GM23338 (cell line): ENCODE data around the gene LTBP4. TPM values are rescaled to one million over a fixed set of nuclear protein-coding genes. Genes with fewer than 3 reads are reported as not detected.

Source experiments
- ATAC-seq: fragments of 200-7000 bp; cut with Tn5 transposase; 3 replicates; pipeline ENCODE4 v1.9.1; 2020
- DNase-seq: peaks from one replicate; pipeline ENCODE4 v3.0.0-alpha.2; 2015; ENCODE audit warnings: low spot score
- H2AFZ ChIP-seq: fragments of 200-600 bp; sonication (generic); 2 replicates; pipeline ENCODE4 v1.8.0; 2016; ENCODE audit warnings: antibody characterized with exemption, mild to moderate bottlenecking, moderate library complexity
- H3F3A ChIP-seq: fragments of 200-600 bp; sonication (generic); replicated peaks from 2 replicates; pipeline ENCODE4 v1.8.0; 2017; ENCODE audit warnings: antibody characterized with exemption, mixed run types, low read depth
- H3K27ac ChIP-seq: fragments of 200-600 bp; sonication (generic); 2 replicates; pipeline ENCODE4 v1.6.1; 2016; ENCODE audit warnings: low read depth
- H3K27me3 ChIP-seq: fragments of 200-600 bp; sonication (generic); 2 replicates; pipeline ENCODE4 v1.8.0; 2016; ENCODE audit warnings: mild to moderate bottlenecking, mixed run types, moderate library complexity; ENCODE audit not compliant: insufficient read depth
- H3K36me3 ChIP-seq: fragments of 200-600 bp; sonication (generic); 2 replicates; pipeline ENCODE4 v1.8.0; 2016; ENCODE audit warnings: mild to moderate bottlenecking; ENCODE audit not compliant: insufficient read depth
- H3K4me1 ChIP-seq: fragments of 200-600 bp; sonication (generic); 2 replicates; pipeline ENCODE4 v1.8.0; 2016; ENCODE audit warnings: mild to moderate bottlenecking, moderate library complexity; ENCODE audit not compliant: insufficient read depth
- H3K4me2 ChIP-seq: fragments of 200-600 bp; sonication (generic); 2 replicates; pipeline ENCODE4 v1.7.1; 2017; ENCODE audit warnings: mixed run types
- H3K4me3 ChIP-seq: fragments of 200-600 bp; sonication (generic); 2 replicates; pipeline ENCODE4 v1.6.1; 2016; ENCODE audit warnings: mixed run types
- H3K79me2 ChIP-seq: fragments of 200-600 bp; sonication (generic); replicated peaks from 2 replicates; pipeline ENCODE4 v1.8.0; 2017; ENCODE audit warnings: mild to moderate bottlenecking; ENCODE audit not compliant: insufficient read depth
- H3K9me2 ChIP-seq: fragments of 200-600 bp; sonication (generic); 2 replicates; pipeline ENCODE4 v1.8.0; 2017; ENCODE audit not compliant: insufficient read depth
- H4K20me1 ChIP-seq: fragments of 200-600 bp; sonication (generic); replicated peaks from 2 replicates; pipeline ENCODE4 v1.8.0; 2017; ENCODE audit warnings: mild to moderate bottlenecking; ENCODE audit not compliant: insufficient read depth
- H3K27ac Mint-ChIP-seq: 2 replicates; pipeline ENCODE4 v1.8.0; 2020; ENCODE audit warnings: inconsistent platforms, mild to moderate bottlenecking, moderate library complexity, mixed read lengths
- H3K27me3 Mint-ChIP-seq: 3 replicates; pipeline ENCODE4 v1.8.0; 2022; ENCODE audit warnings: low read depth, mild to moderate bottlenecking, moderate library complexity, mixed read lengths, inconsistent platforms; ENCODE audit not compliant: insufficient read depth, poor library complexity
- H3K36me3 Mint-ChIP-seq: 3 replicates; pipeline ENCODE4 v1.8.0; 2021; ENCODE audit warnings: low read depth, mild to moderate bottlenecking, inconsistent platforms, moderate library complexity, mixed read lengths
- H3K4me1 Mint-ChIP-seq: 3 replicates; pipeline ENCODE4 v1.8.0; 2020; ENCODE audit warnings: mild to moderate bottlenecking, inconsistent platforms, mixed read lengths
- H3K4me3 Mint-ChIP-seq: 3 replicates; pipeline ENCODE4 v1.8.0; 2021; ENCODE audit warnings: moderate library complexity, mild to moderate bottlenecking, inconsistent platforms, mixed read lengths
- H3K9me3 Mint-ChIP-seq: 3 replicates; pipeline ENCODE4 v1.8.0; 2020; ENCODE audit warnings: moderate library complexity, mild to moderate bottlenecking, inconsistent platforms, mixed read lengths
- CREB1 ChIP-seq: fragments of 250-450 bp; sonication (Bioruptor Pico); IDR thresholded peaks from 2 replicates; pipeline ENCODE4 v1.5.0; 2020; ENCODE audit warnings: low read depth, mild to moderate bottlenecking, moderate library complexity
- CTCF ChIP-seq, 2 experiments: fragments of 200-600 bp in 1 of 2; sonication (generic) in 1 of 2; conservative IDR thresholded peaks; 2 replicates each; pipeline versions ENCODE4 v1.5.1 to v1.6.1; 2016 to 2017; ENCODE audit warnings: antibody characterized with exemption in 2 of 2, low read depth in 2 of 2, mild to moderate bottlenecking in 2 of 2, moderate library complexity in 1 of 2
- EZH2 ChIP-seq: fragments of 200-600 bp; sonication (generic); IDR thresholded peaks from one replicate; pipeline ENCODE4 v1.8.0; 2017; ENCODE audit warnings: antibody characterized with exemption, mild to moderate bottlenecking, low read depth; ENCODE audit not compliant: unreplicated experiment
- EZH2phosphoT487 ChIP-seq: fragments of 200-600 bp; sonication (generic); IDR thresholded peaks from one replicate; pipeline ENCODE4 v1.8.1; 2018; ENCODE audit warnings: antibody characterized with exemption; ENCODE audit not compliant: unreplicated experiment
- JUNB ChIP-seq: IDR thresholded peaks from one replicate; pipeline ENCODE4 v1.6.1; 2016; ENCODE audit warnings: antibody characterized with exemption; ENCODE audit not compliant: unreplicated experiment
- NANOG ChIP-seq: IDR thresholded peaks from 2 replicates; pipeline ENCODE4 v1.6.1; 2016; ENCODE audit warnings: antibody characterized with exemption, borderline replicate concordance
- POLR2AphosphoS5 ChIP-seq: IDR thresholded peaks from 2 replicates; pipeline ENCODE4 v1.6.1; 2016; ENCODE audit warnings: antibody characterized with exemption, low read depth
- REST ChIP-seq: IDR thresholded peaks from one replicate; pipeline ENCODE4 v1.6.1; 2018; ENCODE audit warnings: antibody characterized with exemption; ENCODE audit not compliant: unreplicated experiment
- STAT1 ChIP-seq: IDR thresholded peaks from one replicate; pipeline ENCODE4 v1.6.1; 2016; ENCODE audit warnings: antibody characterized with exemption; ENCODE audit not compliant: unreplicated experiment
- ZNF114 ChIP-seq: fragments of 250-450 bp; sonication (Bioruptor Pico); IDR thresholded peaks from 2 replicates; pipeline ENCODE4 v1.5.0; 2020; ENCODE audit warnings: mild to moderate bottlenecking, moderate library complexity
- ZNF331 ChIP-seq: fragments of 250-450 bp; sonication (Bioruptor Pico); IDR thresholded peaks from 2 replicates; pipeline ENCODE4 v1.5.0; 2020; ENCODE audit warnings: low read depth, mild to moderate bottlenecking, moderate library complexity
- polyA plus RNA-seq: library from polyadenylated mRNA; unstranded; fragments of >200 nt; fragmentation: Nextera tagmentation; extraction: Ambion mirVana; gene quantifications from 2 replicates; pipeline ENCODE4 v1.2.1, GENCODE V29; 2016
- total RNA-seq: library from RNA; depleted of rRNA; stranded (reverse); fragments of >200 nt; shearing (Covaris generic); gene quantifications from 2 replicates; pipeline ENCODE4 v1.2.3, GENCODE V29; 2014
- TF ChIP-seq, protein P1 (sequence below): IDR thresholded peaks from 2 replicates; pipeline ENCODE4 v1.6.1; 2016; ENCODE audit warnings: antibody characterized with exemption
- TF ChIP-seq, protein P2 (sequence below): fragments of 250-450 bp; sonication (Bioruptor Pico); IDR thresholded peaks from 2 replicates; pipeline ENCODE4 v1.5.0; 2020; ENCODE audit warnings: mild to moderate bottlenecking, moderate library complexity

LTBP4 gene
- total and polyA plus RNA-seq, 2 experiments from 2014 or later: 50.3 to 65.0 TPM

DNA sequence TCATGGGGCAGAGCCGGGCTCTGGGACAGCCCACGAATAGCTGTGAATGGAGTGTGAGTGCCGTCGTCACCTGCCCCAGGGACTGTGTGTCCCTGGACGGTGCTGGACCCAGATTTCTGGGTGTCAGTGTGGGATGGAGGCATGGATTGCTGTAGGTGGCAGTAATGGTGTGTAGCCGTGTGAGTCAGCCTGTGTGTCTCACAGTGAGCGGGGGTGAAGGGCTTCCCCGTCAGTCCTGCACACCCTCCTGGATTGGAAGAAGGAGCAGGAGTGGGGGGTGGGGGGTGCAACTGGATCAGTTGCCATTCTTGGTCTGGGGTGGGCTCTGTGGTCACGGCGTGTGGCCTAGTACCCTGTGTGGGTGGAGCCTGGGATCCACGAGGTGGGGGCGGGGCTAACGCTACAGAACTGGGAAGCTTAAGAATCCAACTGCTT lies 6.5 kb upstream of the LTBP4 start:
- Histone ChIP-seq H3K4me3 (peak overlapping the region; percentile 38; the same call in 1 of the 2 replicates), H3K4me1 (peaks cover 24% of the 10 kb centered on the region), H2AFZ (no peak overlapping the region), H3K9me2 (no peaks in the 10 kb centered on the region), H3K79me2 (no peaks in the 10 kb centered on the region), H3K36me3 (no peaks in the 10 kb centered on the region), H3K27ac (no peak overlapping the region), H3K27me3 (peaks cover 42% of the 10 kb centered on the region), H3K4me2 (peak overlapping the region; percentile 70), H3F3A (peaks cover 14% of the 10 kb centered on the region; the same call in 1 of the 2 replicates), H4K20me1 (no peaks in the 10 kb centered on the region; the same call in 1 of the 2 replicates)
- H3K36me3 Mint-ChIP-seq: no peaks in the 10 kb centered on the region; the same call in 2 of the 3 replicates
- no peaks in the 10 kb centered on the region; the same call in 2 of the 3 replicates for H3K9me3 Mint-ChIP-seq
- peak overlapping the region; percentile 58; the same call in 1 of the 2 replicates for H3K27ac Mint-ChIP-seq
- H3K4me3 Mint-ChIP-seq: no peak overlapping the region
- no peak for TF ChIP-seq EZH2phosphoT487
- no peak for TF ChIP-seq ZNF331 (CRISPR knock-in tag)
- no peak for TF ChIP-seq ZNF114 (CRISPR knock-in tag)
- no peak for TF ChIP-seq JUNB
- no peak for TF ChIP-seq EZH2
- TF ChIP-seq CREB1: no peak
- TF ChIP-seq POLR2AphosphoS5: no peak
- TF ChIP-seq CTCF (conservative IDR thresholded peaks at IDR 0.05; ENCODE audit: low read depth in 2 of 2): no peak
- TF ChIP-seq NANOG: no peak
- no peak for TF ChIP-seq REST
- TF ChIP-seq STAT1: no peak
- TF ChIP-seq, protein P1, sequence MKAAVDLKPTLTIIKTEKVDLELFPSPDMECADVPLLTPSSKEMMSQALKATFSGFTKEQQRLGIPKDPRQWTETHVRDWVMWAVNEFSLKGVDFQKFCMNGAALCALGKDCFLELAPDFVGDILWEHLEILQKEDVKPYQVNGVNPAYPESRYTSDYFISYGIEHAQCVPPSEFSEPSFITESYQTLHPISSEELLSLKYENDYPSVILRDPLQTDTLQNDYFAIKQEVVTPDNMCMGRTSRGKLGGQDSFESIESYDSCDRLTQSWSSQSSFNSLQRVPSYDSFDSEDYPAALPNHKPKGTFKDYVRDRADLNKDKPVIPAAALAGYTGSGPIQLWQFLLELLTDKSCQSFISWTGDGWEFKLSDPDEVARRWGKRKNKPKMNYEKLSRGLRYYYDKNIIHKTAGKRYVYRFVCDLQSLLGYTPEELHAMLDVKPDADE: no peak
- TF ChIP-seq, protein P2, sequence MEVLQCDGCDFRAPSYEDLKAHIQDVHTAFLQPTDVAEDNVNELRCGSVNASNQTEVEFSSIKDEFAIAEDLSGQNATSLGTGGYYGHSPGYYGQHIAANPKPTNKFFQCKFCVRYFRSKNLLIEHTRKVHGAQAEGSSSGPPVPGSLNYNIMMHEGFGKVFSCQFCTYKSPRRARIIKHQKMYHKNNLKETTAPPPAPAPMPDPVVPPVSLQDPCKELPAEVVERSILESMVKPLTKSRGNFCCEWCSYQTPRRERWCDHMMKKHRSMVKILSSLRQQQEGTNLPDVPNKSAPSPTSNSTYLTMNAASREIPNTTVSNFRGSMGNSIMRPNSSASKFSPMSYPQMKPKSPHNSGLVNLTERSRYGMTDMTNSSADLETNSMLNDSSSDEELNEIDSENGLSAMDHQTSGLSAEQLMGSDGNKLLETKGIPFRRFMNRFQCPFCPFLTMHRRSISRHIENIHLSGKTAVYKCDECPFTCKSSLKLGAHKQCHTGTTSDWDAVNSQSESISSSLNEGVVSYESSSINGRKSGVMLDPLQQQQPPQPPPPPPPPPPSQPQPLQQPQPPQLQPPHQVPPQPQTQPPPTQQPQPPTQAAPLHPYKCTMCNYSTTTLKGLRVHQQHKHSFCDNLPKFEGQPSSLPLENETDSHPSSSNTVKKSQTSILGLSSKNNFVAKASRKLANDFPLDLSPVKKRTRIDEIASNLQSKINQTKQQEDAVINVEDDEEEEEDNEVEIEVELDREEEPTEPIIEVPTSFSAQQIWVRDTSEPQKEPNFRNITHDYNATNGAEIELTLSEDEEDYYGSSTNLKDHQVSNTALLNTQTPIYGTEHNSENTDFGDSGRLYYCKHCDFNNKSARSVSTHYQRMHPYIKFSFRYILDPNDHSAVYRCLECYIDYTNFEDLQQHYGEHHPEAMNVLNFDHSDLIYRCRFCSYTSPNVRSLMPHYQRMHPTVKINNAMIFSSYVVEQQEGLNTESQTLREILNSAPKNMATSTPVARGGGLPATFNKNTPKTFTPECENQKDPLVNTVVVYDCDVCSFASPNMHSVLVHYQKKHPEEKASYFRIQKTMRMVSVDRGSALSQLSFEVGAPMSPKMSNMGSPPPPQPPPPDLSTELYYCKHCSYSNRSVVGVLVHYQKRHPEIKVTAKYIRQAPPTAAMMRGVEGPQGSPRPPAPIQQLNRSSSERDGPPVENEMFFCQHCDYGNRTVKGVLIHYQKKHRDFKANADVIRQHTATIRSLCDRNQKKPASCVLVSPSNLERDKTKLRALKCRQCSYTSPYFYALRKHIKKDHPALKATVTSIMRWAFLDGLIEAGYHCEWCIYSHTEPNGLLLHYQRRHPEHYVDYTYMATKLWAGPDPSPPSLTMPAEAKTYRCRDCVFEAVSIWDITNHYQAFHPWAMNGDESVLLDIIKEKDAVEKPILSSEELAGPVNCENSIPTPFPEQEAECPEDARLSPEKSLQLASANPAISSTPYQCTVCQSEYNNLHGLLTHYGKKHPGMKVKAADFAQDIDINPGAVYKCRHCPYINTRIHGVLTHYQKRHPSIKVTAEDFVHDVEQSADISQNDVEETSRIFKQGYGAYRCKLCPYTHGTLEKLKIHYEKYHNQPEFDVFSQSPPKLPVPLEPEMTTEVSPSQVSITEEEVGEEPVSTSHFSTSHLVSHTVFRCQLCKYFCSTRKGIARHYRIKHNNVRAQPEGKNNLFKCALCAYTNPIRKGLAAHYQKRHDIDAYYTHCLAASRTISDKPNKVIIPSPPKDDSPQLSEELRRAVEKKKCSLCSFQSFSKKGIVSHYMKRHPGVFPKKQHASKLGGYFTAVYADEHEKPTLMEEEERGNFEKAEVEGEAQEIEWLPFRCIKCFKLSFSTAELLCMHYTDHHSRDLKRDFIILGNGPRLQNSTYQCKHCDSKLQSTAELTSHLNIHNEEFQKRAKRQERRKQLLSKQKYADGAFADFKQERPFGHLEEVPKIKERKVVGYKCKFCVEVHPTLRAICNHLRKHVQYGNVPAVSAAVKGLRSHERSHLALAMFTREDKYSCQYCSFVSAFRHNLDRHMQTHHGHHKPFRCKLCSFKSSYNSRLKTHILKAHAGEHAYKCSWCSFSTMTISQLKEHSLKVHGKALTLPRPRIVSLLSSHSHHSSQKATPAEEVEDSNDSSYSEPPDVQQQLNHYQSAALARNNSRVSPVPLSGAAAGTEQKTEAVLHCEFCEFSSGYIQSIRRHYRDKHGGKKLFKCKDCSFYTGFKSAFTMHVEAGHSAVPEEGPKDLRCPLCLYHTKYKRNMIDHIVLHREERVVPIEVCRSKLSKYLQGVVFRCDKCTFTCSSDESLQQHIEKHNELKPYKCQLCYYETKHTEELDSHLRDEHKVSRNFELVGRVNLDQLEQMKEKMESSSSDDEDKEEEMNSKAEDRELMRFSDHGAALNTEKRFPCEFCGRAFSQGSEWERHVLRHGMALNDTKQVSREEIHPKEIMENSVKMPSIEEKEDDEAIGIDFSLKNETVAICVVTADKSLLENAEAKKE (CRISPR knock-in tag): no peak
- peaks cover 43% of the 10 kb centered on the region for H3K27me3 Mint-ChIP-seq
- ATAC-seq: no peak
- H3K4me1 Mint-ChIP-seq: peaks cover 25% of the 10 kb centered on the region
- no peak for DNase-seq
